GM10248 (cell line): ENCODE data around the gene CDH12.
"Not testable (repeated sequence)": the region's sequence is repeated elsewhere in the genome, so short reads cannot be mapped to it uniquely, and the experiment has no call there.

ENCODE experiments used
- CTCF ChIA-PET: fragments of 300-600 bp; sonication (Branson Sonifier 250); formaldehyde crosslinking; extraction: SDS; loops from one replicate; lab custom pipeline; 2021; ENCODE audit warnings: antibody characterized with exemption; lab: Yijun Ruan, JAX
- POLR2A ChIA-PET: fragments of 350-650 bp; sonication (Branson Sonifier 250); formaldehyde crosslinking; extraction: SDS; loops from one replicate; lab custom pipeline; 2020; ENCODE audit warnings: antibody characterized with exemption; lab: Yijun Ruan, JAX
- DNase-seq: peaks from one replicate; pipeline ENCODE4 v3.0.0; 2012; ENCODE audit errors: extremely low spot score
- CTCF ChIP-seq: IDR thresholded peaks from 2 replicates; pipeline ENCODE4 v1.5.1; 2012; ENCODE audit warnings: mild to moderate bottlenecking, low read depth; ENCODE audit errors: extremely low read depth, missing control alignments, control extremely low read depth

CDH12 gene

DNA sequence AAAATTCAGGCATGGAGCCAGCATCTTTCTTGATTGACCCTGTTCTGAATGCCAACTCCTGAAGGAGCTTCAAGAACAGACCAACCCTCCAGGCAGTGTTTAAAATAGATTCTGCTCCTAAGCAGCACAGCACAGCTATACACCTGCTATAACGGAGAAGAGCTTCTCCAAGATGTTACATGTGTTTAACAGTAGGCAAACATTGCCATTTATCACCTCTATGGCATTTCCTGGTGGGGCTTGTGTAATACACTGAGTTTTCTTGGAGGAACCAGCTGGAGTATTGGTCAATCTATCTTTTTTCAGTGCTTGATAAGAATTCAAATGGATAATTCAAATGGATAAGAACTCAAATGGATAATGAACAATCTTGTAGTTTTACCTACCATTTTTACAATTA, 615.1 kb downstream of the CDH12 start:
- ChIA-PET POLR2A (no interaction called here), CTCF (interaction anchor here (1.0 to 1.9 kb wide), 2 partner anchors 10 to 12 kb away, joined by 3 to 5 read pairs; no protein-coding TSS in a partner anchor)
- DNase-seq, result no peak
- no peak for TF ChIP-seq CTCF

DNA sequence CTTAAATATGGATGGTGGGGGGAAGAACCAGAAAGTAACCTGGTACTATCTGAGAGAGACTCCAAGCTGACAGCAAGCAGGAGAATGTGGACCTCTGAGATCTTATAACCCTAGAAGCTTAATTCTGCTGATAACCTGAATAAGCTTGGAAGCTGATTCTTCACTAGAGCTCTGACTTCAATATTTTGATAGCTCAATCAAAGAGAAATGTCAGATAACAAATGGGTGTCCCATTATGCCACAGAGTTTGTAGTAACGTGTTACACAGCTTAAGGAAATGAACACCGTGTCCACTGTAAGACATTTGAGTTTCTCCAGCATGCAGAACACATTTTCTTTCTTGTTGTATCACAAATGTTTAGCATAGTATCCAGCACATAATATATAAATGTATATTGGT, 626.7 kb downstream of the CDH12 start:
- TF ChIP-seq CTCF, result no peak
- ChIA-PET CTCF (interaction anchor here (1.0 kb wide), 1 partner anchor 12 kb away, joined by 3 read pairs; no protein-coding TSS in a partner anchor), POLR2A (no interaction called here)

GRCh38 chr5:22223079-22223478, 630.1 kb downstream of the CDH12 start:
- TF ChIP-seq CTCF, result no peak
- POLR2A ChIA-PET, result no interaction called here
- CTCF ChIA-PET, result no interaction called here
- DNase-seq, result no peak

More for the DNA sequence above, 626.7 kb downstream of the CDH12 start:
- no peak for DNase-seq

- DNase-seq, CTCF ChIA-PET, POLR2A ChIA-PET: not testable (repeated sequence)
These were observed 639.2 kb downstream of the CDH12 start for GRCh38 chr5:22213703-22214495.

GRCh38 chr5:22212254-22212991, 640.7 kb downstream of the CDH12 start:
- CTCF ChIA-PET, DNase-seq, POLR2A ChIA-PET: not testable (repeated sequence)

DNA sequence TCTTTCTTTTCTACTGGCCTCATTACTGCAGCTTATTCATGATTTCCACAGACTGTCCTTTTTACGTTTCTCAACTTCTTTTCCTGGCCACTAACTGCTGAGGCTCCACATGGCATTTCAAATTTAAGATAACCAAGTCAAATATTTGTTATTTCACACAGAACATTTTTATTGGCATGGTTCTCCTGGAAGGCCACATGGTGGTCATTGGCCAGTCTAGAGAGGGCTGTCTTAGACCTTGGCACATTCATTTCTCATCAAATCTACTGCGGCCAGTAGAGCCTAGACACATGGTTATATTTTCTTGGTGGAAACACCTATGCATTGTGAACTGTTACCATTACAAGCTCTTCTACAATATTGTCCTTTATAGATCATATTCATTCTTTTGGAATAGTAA, 644.7 kb downstream of the CDH12 start:
- DNase-seq, POLR2A ChIA-PET, CTCF ChIA-PET: not testable (repeated sequence)

DNA sequence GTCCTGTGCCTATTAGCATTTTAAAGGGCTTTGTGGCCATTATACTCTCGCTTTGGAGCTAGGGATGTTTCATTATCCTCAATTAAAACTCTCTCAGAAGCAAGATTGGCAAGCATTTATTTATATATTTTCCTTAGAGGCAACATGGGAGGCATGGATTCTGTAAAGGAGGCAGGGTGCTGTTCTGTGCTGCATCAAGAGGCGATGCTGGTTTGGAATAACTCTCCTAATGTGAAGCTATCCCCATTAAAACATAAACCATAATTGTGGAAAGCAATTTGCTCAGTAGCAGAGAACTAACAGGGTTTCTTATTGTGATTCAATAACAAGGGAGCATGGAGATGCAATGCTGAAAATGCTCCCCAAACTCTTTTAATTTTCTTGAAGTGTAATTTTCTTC, 664.5 kb downstream of the CDH12 start:
- POLR2A ChIA-PET, CTCF ChIA-PET, DNase-seq: not testable (repeated sequence)

GRCh38 chr5:22187632-22188228, 665.4 kb downstream of the CDH12 start:
- DNase-seq, CTCF ChIA-PET, POLR2A ChIA-PET: not testable (repeated sequence)

DNA sequence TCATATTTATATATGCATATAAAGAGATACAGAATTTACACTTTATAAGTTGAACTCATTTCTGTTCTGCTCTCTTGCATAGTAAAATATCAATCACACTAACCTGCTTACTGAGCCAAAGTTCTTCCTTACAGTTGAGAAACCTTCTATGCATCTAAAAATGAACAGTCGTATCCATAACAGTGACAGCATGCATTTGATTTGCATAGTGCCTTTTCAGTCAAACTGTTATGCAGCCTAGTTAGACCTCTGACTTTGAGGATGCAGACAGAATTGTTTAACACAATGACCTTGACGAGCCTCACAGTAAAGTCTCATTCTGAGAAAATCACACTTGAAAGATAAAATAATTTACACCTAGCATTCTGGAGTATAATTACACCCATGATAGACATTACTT, 683.9 kb downstream of the CDH12 start:
- DNase-seq, CTCF ChIA-PET, POLR2A ChIA-PET: not testable (repeated sequence)

GRCh38 chr5:22168704-22169103, 684.4 kb downstream of the CDH12 start:
- DNase-seq, POLR2A ChIA-PET, CTCF ChIA-PET: not testable (repeated sequence)

GRCh38 chr5:22165931-22166330, 687.2 kb downstream of the CDH12 start:
- DNase-seq, POLR2A ChIA-PET, CTCF ChIA-PET: not testable (repeated sequence)

DNA sequence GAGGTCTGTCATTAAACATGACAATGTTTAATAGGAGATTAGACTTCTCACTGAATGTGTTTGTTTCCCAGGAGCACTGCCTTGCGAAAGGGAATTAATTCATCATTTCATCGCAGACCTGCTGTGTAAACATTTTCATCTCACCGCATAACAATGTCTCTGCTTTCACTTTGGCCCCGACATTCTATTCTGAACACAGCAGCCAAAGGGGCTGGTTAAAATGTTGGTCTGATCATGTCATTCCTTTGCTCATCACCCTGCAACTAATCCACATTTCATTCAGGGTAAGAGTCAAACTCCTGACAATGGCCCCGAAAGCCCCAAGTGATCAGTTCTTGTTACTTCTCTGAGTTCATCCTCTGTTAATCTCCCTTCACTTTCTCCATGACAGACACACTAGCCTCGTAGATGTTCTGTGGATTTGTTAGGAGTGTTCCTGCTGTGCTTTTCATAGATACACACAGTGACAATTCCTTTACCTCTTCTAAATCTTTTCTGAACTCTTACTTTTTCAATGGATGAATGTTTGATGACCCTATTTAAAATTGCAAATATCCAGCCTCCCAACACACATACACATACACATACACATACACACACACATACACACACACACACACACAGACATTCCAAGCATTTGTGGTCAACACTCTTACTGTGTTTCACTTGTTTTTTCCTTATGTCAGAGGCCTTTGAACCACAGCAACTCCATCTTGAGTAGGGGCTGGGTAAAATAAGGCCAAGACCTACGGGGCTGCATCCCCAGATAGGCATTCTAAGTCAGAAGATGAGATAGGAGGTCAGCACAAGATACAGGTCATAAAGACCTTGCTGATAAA, 688.0 kb downstream of the CDH12 start:
- POLR2A ChIA-PET, DNase-seq, CTCF ChIA-PET: not testable (repeated sequence)

GRCh38 chr5:22156953-22157352, 696.2 kb downstream of the CDH12 start:
- POLR2A ChIA-PET, CTCF ChIA-PET, DNase-seq: not testable (repeated sequence)
